ENCODE measurements around the gene SAP30BP.

DNA sequence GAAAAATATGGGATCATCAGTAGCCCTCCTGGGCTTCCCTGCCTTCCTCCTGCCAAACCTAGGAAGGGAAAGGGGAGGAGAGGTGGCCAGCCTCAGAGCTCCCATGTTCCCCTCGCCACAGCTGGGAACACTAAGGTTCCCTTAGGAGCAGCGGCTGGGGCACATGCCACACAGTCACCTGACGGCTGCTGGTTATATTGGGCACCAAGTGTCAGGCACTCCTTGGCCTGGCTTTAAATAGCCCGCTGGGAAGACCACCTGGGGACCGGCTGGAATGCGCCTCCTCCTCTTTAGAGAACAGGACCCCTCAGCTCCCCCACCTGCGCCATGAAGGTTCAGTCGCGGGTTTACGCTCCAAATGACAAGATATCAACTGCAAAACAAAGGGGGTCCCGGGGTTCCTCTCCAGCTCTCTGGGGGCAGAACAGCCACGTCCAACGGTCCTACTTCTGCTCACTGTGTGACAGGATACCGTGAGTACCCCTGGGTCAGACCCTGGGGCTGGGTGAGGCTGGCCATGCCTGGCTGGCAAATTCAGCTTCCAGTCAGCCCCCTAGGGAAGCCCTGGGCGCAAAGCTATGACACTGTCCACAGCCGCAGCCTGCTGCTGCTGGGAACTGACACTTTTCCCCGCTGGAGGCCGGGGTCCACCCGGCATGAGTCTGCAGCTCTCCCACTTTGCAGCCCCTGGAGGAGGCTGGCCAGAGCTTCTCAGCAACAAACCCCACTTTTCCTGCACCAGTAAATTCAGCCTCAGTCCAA lies 30.6 kb upstream of the SAP30BP start:
- TF ChIP-seq, protein P1, sequence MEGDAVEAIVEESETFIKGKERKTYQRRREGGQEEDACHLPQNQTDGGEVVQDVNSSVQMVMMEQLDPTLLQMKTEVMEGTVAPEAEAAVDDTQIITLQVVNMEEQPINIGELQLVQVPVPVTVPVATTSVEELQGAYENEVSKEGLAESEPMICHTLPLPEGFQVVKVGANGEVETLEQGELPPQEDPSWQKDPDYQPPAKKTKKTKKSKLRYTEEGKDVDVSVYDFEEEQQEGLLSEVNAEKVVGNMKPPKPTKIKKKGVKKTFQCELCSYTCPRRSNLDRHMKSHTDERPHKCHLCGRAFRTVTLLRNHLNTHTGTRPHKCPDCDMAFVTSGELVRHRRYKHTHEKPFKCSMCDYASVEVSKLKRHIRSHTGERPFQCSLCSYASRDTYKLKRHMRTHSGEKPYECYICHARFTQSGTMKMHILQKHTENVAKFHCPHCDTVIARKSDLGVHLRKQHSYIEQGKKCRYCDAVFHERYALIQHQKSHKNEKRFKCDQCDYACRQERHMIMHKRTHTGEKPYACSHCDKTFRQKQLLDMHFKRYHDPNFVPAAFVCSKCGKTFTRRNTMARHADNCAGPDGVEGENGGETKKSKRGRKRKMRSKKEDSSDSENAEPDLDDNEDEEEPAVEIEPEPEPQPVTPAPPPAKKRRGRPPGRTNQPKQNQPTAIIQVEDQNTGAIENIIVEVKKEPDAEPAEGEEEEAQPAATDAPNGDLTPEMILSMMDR (IDR thresholded peaks at IDR 0.05): no peak
- TF ChIP-seq ZFX (IDR thresholded peaks at IDR 0.05; ENCODE audit: borderline replicate concordance): no peak

Data from 22Rv1 (cell line).